Endothelial cell (in vitro differentiated cells): ENCODE data around the gene AIFM2. TPM values are rescaled to one million over a fixed set of nuclear protein-coding genes. Genes with fewer than 3 reads are reported as not detected.

Source experiments
- DNase-seq: peaks from one replicate; pipeline ENCODE4 v3.0.0; 2021; ENCODE audit warnings: low spot score
- H3K27ac Mint-ChIP-seq: one replicate; pipeline ENCODE4 v1.8.0; 2021; ENCODE audit warnings: mixed read lengths, inconsistent platforms; ENCODE audit not compliant: unreplicated experiment
- H3K27me3 Mint-ChIP-seq: one replicate; pipeline ENCODE4 v1.8.0; 2021; ENCODE audit warnings: mild to moderate bottlenecking, moderate library complexity, mixed read lengths, inconsistent platforms; ENCODE audit not compliant: unreplicated experiment
- H3K36me3 Mint-ChIP-seq: one replicate; pipeline ENCODE4 v1.8.0; 2021; ENCODE audit warnings: mild to moderate bottlenecking, low read depth, mixed read lengths, inconsistent platforms; ENCODE audit not compliant: unreplicated experiment
- H3K4me1 Mint-ChIP-seq: one replicate; pipeline ENCODE4 v1.8.0; 2021; ENCODE audit warnings: mild to moderate bottlenecking, mixed read lengths, inconsistent platforms; ENCODE audit not compliant: unreplicated experiment
- H3K4me3 Mint-ChIP-seq: one replicate; pipeline ENCODE4 v1.8.0; 2021; ENCODE audit warnings: mild to moderate bottlenecking, mixed read lengths, inconsistent platforms; ENCODE audit not compliant: unreplicated experiment
- H3K9me3 Mint-ChIP-seq: one replicate; pipeline ENCODE4 v1.8.0; 2021; ENCODE audit warnings: mixed read lengths, inconsistent platforms; ENCODE audit not compliant: unreplicated experiment
- total RNA-seq: library from RNA; stranded (reverse); fragmentation: NEBNext Ultra II Directional; extraction: Animal tissue kit (Norgen Biotek cat#: 25700); gene quantifications from one replicate; pipeline ENCODE4 v1.2.1, GENCODE V29; 2021; ENCODE audit not compliant: unreplicated experiment
- TF ChIP-seq, protein P1 (sequence below): fragments of 200-600 bp; sonication (generic); IDR thresholded peaks from one replicate; pipeline ENCODE4 v1.5.0; 2021; ENCODE audit warnings: antibody characterized with exemption; ENCODE audit not compliant: unreplicated experiment

Gene AIFM2
- total RNA-seq, 1 donor from 2014 or later, result 1.7 TPM

DNA sequence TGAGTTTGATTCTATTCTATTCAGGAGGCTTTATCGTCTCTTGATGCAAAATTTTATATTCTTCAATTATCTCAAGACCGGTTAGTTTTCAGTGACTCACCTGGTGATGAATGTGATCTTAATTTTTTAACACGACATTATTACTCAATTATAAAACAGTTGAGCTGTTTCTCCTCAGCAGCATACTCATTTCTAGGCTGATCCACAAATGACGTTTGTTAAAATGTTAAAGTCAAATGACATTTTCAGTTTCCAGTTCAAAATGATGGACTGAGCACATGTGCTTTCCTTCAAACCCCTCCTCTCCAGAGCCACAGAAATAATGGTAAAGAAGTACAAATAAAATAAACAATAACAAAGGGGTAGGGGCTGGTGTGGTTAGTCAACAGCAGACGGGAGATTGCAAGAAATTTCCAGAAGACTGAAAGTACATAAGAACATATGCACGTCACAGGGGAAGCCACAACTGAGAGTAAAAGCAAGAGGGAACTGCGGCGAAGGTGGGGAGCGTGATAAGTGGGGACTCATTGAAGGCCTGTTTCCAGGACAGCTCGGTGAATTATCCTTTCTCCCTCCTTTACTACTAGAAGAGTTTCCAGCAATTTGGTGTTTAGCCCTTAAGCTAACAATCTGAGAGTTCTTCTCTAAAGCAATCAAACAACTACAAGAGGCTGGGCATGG, 69.1 kb downstream of the AIFM2 start:
- Mint-ChIP-seq H3K9me3 (no peaks in the 10 kb centered on the region), H3K4me3 (no peak overlapping the region), H3K4me1 (peaks cover 15% of the 10 kb centered on the region), H3K27ac (no peak overlapping the region), H3K36me3 (peaks cover 11% of the 10 kb centered on the region), H3K27me3 (peaks cover 1% of the 10 kb centered on the region)
- TF ChIP-seq, protein P1, sequence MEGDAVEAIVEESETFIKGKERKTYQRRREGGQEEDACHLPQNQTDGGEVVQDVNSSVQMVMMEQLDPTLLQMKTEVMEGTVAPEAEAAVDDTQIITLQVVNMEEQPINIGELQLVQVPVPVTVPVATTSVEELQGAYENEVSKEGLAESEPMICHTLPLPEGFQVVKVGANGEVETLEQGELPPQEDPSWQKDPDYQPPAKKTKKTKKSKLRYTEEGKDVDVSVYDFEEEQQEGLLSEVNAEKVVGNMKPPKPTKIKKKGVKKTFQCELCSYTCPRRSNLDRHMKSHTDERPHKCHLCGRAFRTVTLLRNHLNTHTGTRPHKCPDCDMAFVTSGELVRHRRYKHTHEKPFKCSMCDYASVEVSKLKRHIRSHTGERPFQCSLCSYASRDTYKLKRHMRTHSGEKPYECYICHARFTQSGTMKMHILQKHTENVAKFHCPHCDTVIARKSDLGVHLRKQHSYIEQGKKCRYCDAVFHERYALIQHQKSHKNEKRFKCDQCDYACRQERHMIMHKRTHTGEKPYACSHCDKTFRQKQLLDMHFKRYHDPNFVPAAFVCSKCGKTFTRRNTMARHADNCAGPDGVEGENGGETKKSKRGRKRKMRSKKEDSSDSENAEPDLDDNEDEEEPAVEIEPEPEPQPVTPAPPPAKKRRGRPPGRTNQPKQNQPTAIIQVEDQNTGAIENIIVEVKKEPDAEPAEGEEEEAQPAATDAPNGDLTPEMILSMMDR, result no peak
- DNase-seq, result no peak

Other genes with a start within 250 kb of the AIFM2 start
- gene MACROH2A2, start 80.0 kb downstream of the AIFM2 start, total RNA-seq, result 75.2 TPM
- gene TYSND1, start 13.9 kb upstream of the AIFM2 start, total RNA-seq, result 6.7 TPM
- 146 TPM for gene SAR1A, start 37.7 kb upstream of the AIFM2 start, total RNA-seq
- gene PPA1, start 100.6 kb upstream of the AIFM2 start, total RNA-seq, result 56.3 TPM
- gene NPFFR1, start 151.2 kb upstream of the AIFM2 start, total RNA-seq, result not detected
- gene LRRC20, start 249.8 kb upstream of the AIFM2 start, total RNA-seq, result 9.2 TPM